Smooth muscle cell (in vitro differentiated cells): ENCODE data around the gene CAVIN2. TPM values are rescaled to one million over a fixed set of nuclear protein-coding genes. Genes with fewer than 3 reads are reported as not detected.

Experiments used
- DNase-seq: peaks from one replicate; lab custom pipeline; 2025; ENCODE audit not compliant: unreplicated experiment; lab: John Stamatoyannopoulos, UW
- H2AFZ ChIP-seq: fragments of 200-600 bp; sonication (generic); 2 replicates; pipeline ENCODE4 v1.6.0; 2016; ENCODE audit warnings: antibody characterized with exemption, low read depth, mild to moderate bottlenecking
- H3F3A ChIP-seq: fragments of 200-600 bp; sonication (generic); 2 replicates; pipeline ENCODE4 v1.6.0; 2017; ENCODE audit warnings: antibody characterized with exemption, low read depth
- H3K27ac ChIP-seq: fragments of 200-600 bp; sonication (generic); 2 replicates; pipeline ENCODE4 v1.5.1; 2016; ENCODE audit warnings: low read depth, mild to moderate bottlenecking
- H3K27me3 ChIP-seq: fragments of 200-600 bp; sonication (generic); 2 replicates; pipeline ENCODE4 v1.6.1; 2016; ENCODE audit warnings: low read depth, mild to moderate bottlenecking
- H3K36me3 ChIP-seq: fragments of 200-600 bp; sonication (generic); 2 replicates; pipeline ENCODE4 v1.5.1; 2016; ENCODE audit warnings: low read depth
- H3K4me1 ChIP-seq: fragments of 200-600 bp; sonication (generic); 2 replicates; pipeline ENCODE4 v1.5.1; 2016; ENCODE audit warnings: low read depth
- H3K4me2 ChIP-seq: fragments of 200-600 bp; sonication (generic); 2 replicates; pipeline ENCODE4 v1.6.0; 2016; ENCODE audit warnings: mild to moderate bottlenecking
- H3K4me3 ChIP-seq: fragments of 200-600 bp; sonication (generic); 2 replicates; pipeline ENCODE4 v1.5.1; 2016; ENCODE audit warnings: mild to moderate bottlenecking
- H3K79me2 ChIP-seq: fragments of 200-600 bp; sonication (generic); 2 replicates; pipeline ENCODE4 v1.6.0; 2016; ENCODE audit warnings: low read depth, mild to moderate bottlenecking
- H3K9ac ChIP-seq: fragments of 200-600 bp; sonication (generic); 2 replicates; pipeline ENCODE4 v1.6.0; 2016; ENCODE audit warnings: low read depth
- H3K9me3 ChIP-seq: fragments of 200-600 bp; sonication (generic); replicated peaks from 2 replicates; pipeline ENCODE4 v1.5.1; 2016; ENCODE audit warnings: low read depth
- H4K20me1 ChIP-seq: fragments of 200-600 bp; sonication (generic); 2 replicates; pipeline ENCODE4 v1.6.0; 2016; ENCODE audit warnings: low read depth
- CTCF ChIP-seq: fragments of 200-600 bp; sonication (generic); IDR thresholded peaks from 2 replicates; pipeline ENCODE4 v1.5.1; 2017; ENCODE audit warnings: borderline replicate concordance, mild to moderate bottlenecking, antibody characterized with exemption; ENCODE audit not compliant: insufficient read depth, poor library complexity, severe bottlenecking
- WGBS: methylation state at CpG from one replicate; pipeline ENCODE4 v1.1.7; 2016; ENCODE audit warnings: low lambda C conversion rate; 5-methylcytosine and 5-hydroxymethylcytosine counted together
- polyA plus RNA-seq: library from polyadenylated mRNA; unstranded; fragments of >200 nt; fragmentation: Nextera tagmentation; extraction: Ambion mirVana; gene quantifications from 2 replicates; pipeline ENCODE4 v1.2.1, GENCODE V29; 2016
- total RNA-seq: library from RNA; depleted of rRNA; stranded (reverse); fragments of >200 nt; gene quantifications from 2 replicates; pipeline ENCODE4 v1.2.3, GENCODE V29; 2014

The CAVIN2 gene
- total and polyA plus RNA-seq, 2 experiments from 2014 or later: 0.13 TPM; not detected in 1

DNA sequence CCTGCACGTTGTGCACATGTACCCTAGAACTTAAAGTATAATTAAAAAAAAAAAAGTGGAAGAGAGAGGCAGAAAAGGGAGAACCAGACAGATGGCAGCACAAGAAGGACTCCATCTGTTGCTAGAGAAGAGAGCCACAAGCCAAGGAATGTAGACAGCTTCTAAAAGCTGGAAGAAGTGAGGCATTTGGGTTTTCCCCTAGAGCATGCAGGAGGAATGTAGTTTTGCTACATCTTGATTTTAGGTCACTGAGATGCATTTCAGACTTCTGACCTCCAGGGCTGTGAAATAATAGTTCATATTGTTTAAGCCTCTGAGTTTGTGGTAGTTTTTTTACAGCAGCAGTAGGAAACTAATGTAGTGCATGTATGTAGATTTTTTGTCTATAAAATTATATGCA is 46.0 kb downstream of the CAVIN2 start:
- H3K27me3 ChIP-seq: no peaks in the 10 kb centered on the region
- H3K9ac ChIP-seq: no peak overlapping the region
- no peak overlapping the region for H3K4me3 ChIP-seq
- no peaks in the 10 kb centered on the region for H3K9me3 ChIP-seq
- H3K4me2 ChIP-seq: no peak overlapping the region
- TF ChIP-seq CTCF: no peak
- H4K20me1 ChIP-seq: no peaks in the 10 kb centered on the region
- H2AFZ ChIP-seq: no peak overlapping the region
- no peaks in the 10 kb centered on the region for H3K79me2 ChIP-seq
- 92% methylated on average over 1 of the region's 1 CpG for WGBS
- H3F3A ChIP-seq: no peaks in the 10 kb centered on the region
- no peak for DNase-seq
- no peaks in the 10 kb centered on the region for H3K36me3 ChIP-seq
- no peaks in the 10 kb centered on the region for H3K4me1 ChIP-seq
- no peak overlapping the region for H3K27ac ChIP-seq

GRCh38 chr2:191799526-191799925 is 47.4 kb downstream of the CAVIN2 start:
- 97% methylated on average over 2 of the region's 2 CpGs for WGBS
- H2AFZ ChIP-seq: no peak overlapping the region
- H3K36me3 ChIP-seq: no peaks in the 10 kb centered on the region
- H3K9me3 ChIP-seq: no peaks in the 10 kb centered on the region
- no peak overlapping the region for H3K4me2 ChIP-seq
- no peaks in the 10 kb centered on the region for H3K4me1 ChIP-seq
- DNase-seq: no peak
- no peak overlapping the region for H3K4me3 ChIP-seq
- H4K20me1 ChIP-seq: no peaks in the 10 kb centered on the region
- no peak overlapping the region for H3K27ac ChIP-seq
- no peak overlapping the region for H3K9ac ChIP-seq
- H3F3A ChIP-seq: no peaks in the 10 kb centered on the region
- H3K27me3 ChIP-seq: no peaks in the 10 kb centered on the region
- no peak for TF ChIP-seq CTCF
- H3K79me2 ChIP-seq: no peaks in the 10 kb centered on the region

- no peak overlapping the region for H3K4me2 ChIP-seq
- H3K27ac ChIP-seq: no peak overlapping the region
- H2AFZ ChIP-seq: no peak overlapping the region
- no peak overlapping the region for H3K9ac ChIP-seq
- no peaks in the 10 kb centered on the region for H3K27me3 ChIP-seq
- no peak for DNase-seq
- no peaks in the 10 kb centered on the region for H3K36me3 ChIP-seq
- H3K4me3 ChIP-seq: no peak overlapping the region
- H3K9me3 ChIP-seq: no peaks in the 10 kb centered on the region
- H3K79me2 ChIP-seq: no peaks in the 10 kb centered on the region
- H3K4me1 ChIP-seq: no peaks in the 10 kb centered on the region
- no peaks in the 10 kb centered on the region for H4K20me1 ChIP-seq
- WGBS: 78% methylated on average over 2 of the region's 2 CpGs
- no peaks in the 10 kb centered on the region for H3F3A ChIP-seq
- TF ChIP-seq CTCF: no peak
These were observed 48.7 kb downstream of the CAVIN2 start for GRCh38 chr2:191797942-191798876.
